K562 (cell line): ENCODE measurements around the gene GMNN. TPM values are rescaled to one million over a fixed set of nuclear protein-coding genes. Genes with fewer than 3 reads are reported as not detected.

Experiments
- ATAC-seq: fragments of 200-7000 bp; cut with Tn5 transposase; 3 replicates; pipeline ENCODE4 v1.9.1; 2020; ENCODE audit warnings: moderate library complexity
- BruUV-seq: library from RNA; stranded (reverse); fragments of 400-500 nt; replicated peaks from 2 replicates; lab custom pipeline; 2021; lab: Mats Ljungman, UMichigan
- CTCF ChIA-PET: fragments of 300-600 bp; formaldehyde crosslinking; extraction: SDS; loops from one replicate; lab custom pipeline; 2021; ENCODE audit warnings: low intra/inter-chr PET ratio; lab: Yijun Ruan, JAX
- POLR2A ChIA-PET: fragments of 300-600, 350-650 bp; sonication (Branson Sonifier 250); formaldehyde crosslinking; extraction: SDS; loops from one replicate; lab custom pipeline; 2021; ENCODE audit warnings: antibody characterized with exemption, inconsistent platforms; lab: Yijun Ruan, JAX
- DNase-seq, 4 experiments: peaks; one replicate each; pipeline versions ENCODE4 v3.0.0 to v3.0.0-alpha.2; 2011 to 2018; ENCODE audit warnings: low spot score in 3 of 4, mixed read lengths in 3 of 4; ENCODE audit errors: extremely low read depth in 1 of 4
- FAIRE-seq: peaks from 2 replicates; lab custom pipeline; 2011; peaks lifted over from hg19 to GRCh38; lab: Jason Lieb, UNC
- H2AFZ ChIP-seq: 2 replicates; pipeline ENCODE4 v1.6.0; 2011; ENCODE audit warnings: low read depth, low read length, control low read depth, inconsistent platforms
- H3K27ac ChIP-seq: fragments of 200-600 bp; 3 replicates; pipeline ENCODE4 v1.8.0; 2011; ENCODE audit warnings: low read depth, mild to moderate bottlenecking, control low read depth, inconsistent platforms, low read length, moderate library complexity, mixed read lengths; ENCODE audit errors: extremely low read depth
- H3K27me3 ChIP-seq, 2 experiments: fragments of 300-600 bp in 1 of 2; 2 replicates in 1 of 2; 3 replicates in 1 of 2; pipeline versions ENCODE4 v1.6.0 to v1.8.0; 2011; ENCODE audit warnings: inconsistent platforms in 2 of 2, low read length in 2 of 2, mild to moderate bottlenecking in 1 of 2, mixed read lengths in 1 of 2, moderate library complexity in 1 of 2; ENCODE audit not compliant: control insufficient read depth in 2 of 2, insufficient read depth in 2 of 2
- H3K36me3 ChIP-seq: fragments of 300-600 bp; 3 replicates; pipeline ENCODE4 v1.8.0; 2011; ENCODE audit warnings: mild to moderate bottlenecking, low read length, inconsistent platforms; ENCODE audit not compliant: control insufficient read depth, insufficient read depth
- H3K4me1 ChIP-seq, 2 experiments: fragments of 200-600 bp in 1 of 2; replicated peaks in 1 of 2; 2 replicates in 1 of 2; 3 replicates in 1 of 2; pipeline versions ENCODE4 v1.5.1 to v1.8.0; 2011; ENCODE audit warnings: inconsistent platforms in 2 of 2, low read length in 2 of 2, mild to moderate bottlenecking in 1 of 2, mixed read lengths in 1 of 2, moderate library complexity in 1 of 2; ENCODE audit not compliant: control insufficient read depth in 2 of 2, insufficient read depth in 2 of 2
- H3K4me2 ChIP-seq: 2 replicates; pipeline ENCODE4 v1.6.1; 2011; ENCODE audit warnings: low read length, control low read depth, inconsistent platforms, mixed read lengths; ENCODE audit not compliant: insufficient read depth
- H3K4me3 ChIP-seq: fragments of 200-600 bp; sonication (generic), shearing (Covaris generic); 2 replicates; pipeline ENCODE4 v1.5.1; 2016; ENCODE audit warnings: control low read depth, inconsistent platforms
- H3K79me2 ChIP-seq: fragments of 200-600 bp; 3 replicates; pipeline ENCODE4 v1.8.0; 2011; ENCODE audit warnings: low read length, inconsistent platforms; ENCODE audit not compliant: control insufficient read depth, insufficient read depth
- H3K9ac ChIP-seq, 2 experiments: 2 replicates each; pipeline versions ENCODE4 v1.6.0 to v1.6.1; 2011; ENCODE audit warnings: low read depth in 2 of 2, low read length in 2 of 2, control low read depth in 1 of 2, inconsistent platforms in 1 of 2, mild to moderate bottlenecking in 1 of 2, mixed read lengths in 1 of 2; ENCODE audit not compliant: insufficient read depth in 1 of 2
- H3K9me1 ChIP-seq: one replicate; pipeline ENCODE4 v1.6.0; 2011; ENCODE audit warnings: inconsistent platforms, mild to moderate bottlenecking, low read length, moderate library complexity; ENCODE audit not compliant: control insufficient read depth, insufficient read depth
- H3K9me3 ChIP-seq: replicated peaks from 2 replicates; pipeline ENCODE4 v1.5.1; 2011; ENCODE audit warnings: low read depth, low read length, inconsistent platforms; ENCODE audit not compliant: control insufficient read depth, insufficient read depth
- H4K20me1 ChIP-seq: replicated peaks from 2 replicates; pipeline ENCODE4 v1.6.1; 2011; ENCODE audit warnings: low read length, inconsistent platforms, mixed read lengths; ENCODE audit not compliant: control insufficient read depth, insufficient read depth
- BDP1 ChIP-seq: IDR thresholded peaks from 3 replicates; pipeline ENCODE4 v1.6.1; 2011; ENCODE audit not compliant: insufficient read length, insufficient read depth
- CBX2 ChIP-seq: fragments of 200-600 bp; sonication (generic); IDR thresholded peaks from one replicate; pipeline ENCODE4 v1.6.1; 2012; ENCODE audit warnings: mild to moderate bottlenecking, low read length, inconsistent platforms; ENCODE audit not compliant: insufficient read depth, poor library complexity, severe bottlenecking
- CSDE1 ChIP-seq, 2 experiments: fragments of 450-650 bp; IDR thresholded peaks; 2 replicates each; pipeline ENCODE4 v1.6.1; 2016; ENCODE audit warnings: mild to moderate bottlenecking in 1 of 2
- FOXA1 ChIP-seq: fragments of 450-650 bp; IDR thresholded peaks from 2 replicates; pipeline ENCODE4 v1.6.1; 2016; ENCODE audit warnings: mild to moderate bottlenecking, borderline replicate concordance
- MIER1 ChIP-seq: fragments of 450-650 bp; IDR thresholded peaks from 2 replicates; pipeline ENCODE4 v1.6.1; 2016; ENCODE audit warnings: antibody characterized with exemption, mild to moderate bottlenecking, low read depth
- POLR2H ChIP-seq: IDR thresholded peaks from 2 replicates; pipeline ENCODE4 v1.6.1; 2016; ENCODE audit warnings: missing genetic modification characterization, low read depth, mild to moderate bottlenecking, control low read depth, missing compliant biosample characterization, moderate library complexity
- RBM34 ChIP-seq: fragments of 200-400 bp; formaldehyde crosslinking; IDR thresholded peaks from 2 replicates; pipeline ENCODE4 v1.6.1; 2018; ENCODE audit warnings: low read length, borderline replicate concordance; ENCODE audit not compliant: insufficient read depth
- ZKSCAN8 ChIP-seq: fragments of 200-800 bp; sonication (Bioruptor generic); IDR thresholded peaks from 2 replicates; pipeline ENCODE4 v1.6.1; 2016; ENCODE audit warnings: missing genetic modification characterization, missing compliant biosample characterization
- ZNF212 ChIP-seq: fragments of 450-650 bp; formaldehyde crosslinking; IDR thresholded peaks from 2 replicates; pipeline ENCODE4 v1.4.0; 2020; ENCODE audit warnings: mild to moderate bottlenecking
- ZNF79 ChIP-seq: fragments of 250-450 bp; sonication (Bioruptor Pico); IDR thresholded peaks from 2 replicates; pipeline ENCODE4 v1.4.0; 2020; ENCODE audit warnings: low read depth, mild to moderate bottlenecking, moderate library complexity
- WGBS: fragments of 100-300 bp; shearing (Covaris generic); methylation state at CpG from one replicate; pipeline ENCODE4 v1.1.6; 2016; ENCODE audit warnings: low coverage, mixed read lengths; ENCODE audit not compliant: insufficient coverage; ENCODE audit errors: missing lambda C conversion rate; 5-methylcytosine and 5-hydroxymethylcytosine counted together
- in situ Hi-C: fragments of 300-500 bp; cut with MboI; formaldehyde crosslinking; loops from 4 replicates; pipeline ENCODE4 v1.15.0; 2018; ENCODE audit warnings: inconsistent platforms, mixed read lengths
- intact Hi-C: fragments of 100-400 bp; cut with micrococcal nuclease; formaldehyde crosslinking; loops from 2 replicates; pipeline ENCODE4 v1.14.2; 2022
- polyA plus RNA-seq, 8 experiments: library from polyadenylated mRNA; depleted of rRNA in 4 of 8; stranded (reverse) in 5 of 8; unstranded in 3 of 8; fragments of >200 nt; fragmentation: Nextera tagmentation in 2 of 8; fragmentation: Illumina TruSeq in 1 of 8; extraction: Ambion mirVana in 2 of 8; extraction: Trizol in 1 of 8; gene quantifications; 2 replicates each; pipeline versions ENCODE4 v1.2.1 to v1.2.3, GENCODE V29; 2011 to 2014; ENCODE audit warnings: inconsistent platforms in 1 of 8, missing spikeins in 1 of 8
- total RNA-seq, 7 experiments: library from RNA; depleted of rRNA in 6 of 7; stranded (reverse); fragments of >200 nt in 6 of 7; fragmentation: Illumina TruSeq in 2 of 7; extraction: Trizol in 2 of 7; gene quantifications; 2 replicates each; pipeline versions ENCODE4 v1.2.1 to v1.2.3, GENCODE V29; 2011 to 2021; ENCODE audit warnings: low replicate concordance in 1 of 7
- TF ChIP-seq, protein P1 (sequence below): conservative IDR thresholded peaks from 2 replicates; pipeline ENCODE4 v1.6.1; 2011; ENCODE audit warnings: low read depth, mild to moderate bottlenecking, low read length; ENCODE audit not compliant: control insufficient read depth
- TF ChIP-seq, protein P2 (sequence below): fragments of 450-650 bp; IDR thresholded peaks from 2 replicates; pipeline ENCODE4 v1.6.1; 2018; ENCODE audit not compliant: partially characterized antibody

The GMNN gene
- total and polyA plus RNA-seq, 9 of the 15 experiments (the other 6 are each of a cell fraction or from before 2014, with no cell fraction given), result 144 to 370 (median 210) TPM

DNA sequence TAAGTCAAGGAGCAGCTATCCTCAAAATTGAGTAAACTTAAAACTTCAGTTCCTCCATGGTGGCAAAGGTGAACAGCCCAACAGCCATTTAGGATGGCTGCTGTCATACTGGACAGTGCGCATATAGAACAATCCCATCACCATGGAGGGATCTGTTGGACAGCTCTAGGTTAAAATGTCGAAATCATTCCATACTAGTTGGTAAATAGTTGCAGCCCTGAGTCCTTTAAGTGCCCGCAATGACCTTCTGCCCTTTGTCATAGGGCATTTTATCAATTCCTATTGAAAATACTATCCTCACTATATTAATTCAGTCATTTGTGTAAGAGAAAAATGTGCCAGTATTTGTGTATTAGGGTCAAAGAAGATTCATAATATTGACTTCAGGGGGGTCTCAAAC is 32.8 kb downstream of the GMNN start:
- Histone ChIP-seq H3K27me3 (peaks cover 11 to 14% of the 10 kb centered on the region in 2 experiments; a peak in 4 of 5 replicates), H3K9me1 (no peaks in the 10 kb centered on the region), H3K36me3 (no peaks in the 10 kb centered on the region), H3K79me2 (no peaks in the 10 kb centered on the region), H3K4me2 (no peak overlapping the region), H3K4me1 (no peaks in the 10 kb centered on the region), H4K20me1 (no peaks in the 10 kb centered on the region), H2AFZ (no peak overlapping the region), H3K27ac (no peak overlapping the region), H3K9me3 (no peaks in the 10 kb centered on the region), H3K9ac (no peak overlapping the region), H3K4me3 (no peak overlapping the region)
- intact Hi-C loops, result no loop called here
- TF ChIP-seq ZNF79 (CRISPR knock-in tag) (no peak), ZNF212 (no peak), BDP1 (no peak), RBM34 (no peak), FOXA1 (no peak), CBX2 (no peak), POLR2H (tag) (no peak), CSDE1 (IDR thresholded peaks at IDR 0.05) (no peak), ZKSCAN8 (CRISPR knock-in tag) (no peak), MIER1 (no peak)
- TF ChIP-seq, protein P1, sequence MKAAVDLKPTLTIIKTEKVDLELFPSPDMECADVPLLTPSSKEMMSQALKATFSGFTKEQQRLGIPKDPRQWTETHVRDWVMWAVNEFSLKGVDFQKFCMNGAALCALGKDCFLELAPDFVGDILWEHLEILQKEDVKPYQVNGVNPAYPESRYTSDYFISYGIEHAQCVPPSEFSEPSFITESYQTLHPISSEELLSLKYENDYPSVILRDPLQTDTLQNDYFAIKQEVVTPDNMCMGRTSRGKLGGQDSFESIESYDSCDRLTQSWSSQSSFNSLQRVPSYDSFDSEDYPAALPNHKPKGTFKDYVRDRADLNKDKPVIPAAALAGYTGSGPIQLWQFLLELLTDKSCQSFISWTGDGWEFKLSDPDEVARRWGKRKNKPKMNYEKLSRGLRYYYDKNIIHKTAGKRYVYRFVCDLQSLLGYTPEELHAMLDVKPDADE, result no peak
- TF ChIP-seq, protein P2, sequence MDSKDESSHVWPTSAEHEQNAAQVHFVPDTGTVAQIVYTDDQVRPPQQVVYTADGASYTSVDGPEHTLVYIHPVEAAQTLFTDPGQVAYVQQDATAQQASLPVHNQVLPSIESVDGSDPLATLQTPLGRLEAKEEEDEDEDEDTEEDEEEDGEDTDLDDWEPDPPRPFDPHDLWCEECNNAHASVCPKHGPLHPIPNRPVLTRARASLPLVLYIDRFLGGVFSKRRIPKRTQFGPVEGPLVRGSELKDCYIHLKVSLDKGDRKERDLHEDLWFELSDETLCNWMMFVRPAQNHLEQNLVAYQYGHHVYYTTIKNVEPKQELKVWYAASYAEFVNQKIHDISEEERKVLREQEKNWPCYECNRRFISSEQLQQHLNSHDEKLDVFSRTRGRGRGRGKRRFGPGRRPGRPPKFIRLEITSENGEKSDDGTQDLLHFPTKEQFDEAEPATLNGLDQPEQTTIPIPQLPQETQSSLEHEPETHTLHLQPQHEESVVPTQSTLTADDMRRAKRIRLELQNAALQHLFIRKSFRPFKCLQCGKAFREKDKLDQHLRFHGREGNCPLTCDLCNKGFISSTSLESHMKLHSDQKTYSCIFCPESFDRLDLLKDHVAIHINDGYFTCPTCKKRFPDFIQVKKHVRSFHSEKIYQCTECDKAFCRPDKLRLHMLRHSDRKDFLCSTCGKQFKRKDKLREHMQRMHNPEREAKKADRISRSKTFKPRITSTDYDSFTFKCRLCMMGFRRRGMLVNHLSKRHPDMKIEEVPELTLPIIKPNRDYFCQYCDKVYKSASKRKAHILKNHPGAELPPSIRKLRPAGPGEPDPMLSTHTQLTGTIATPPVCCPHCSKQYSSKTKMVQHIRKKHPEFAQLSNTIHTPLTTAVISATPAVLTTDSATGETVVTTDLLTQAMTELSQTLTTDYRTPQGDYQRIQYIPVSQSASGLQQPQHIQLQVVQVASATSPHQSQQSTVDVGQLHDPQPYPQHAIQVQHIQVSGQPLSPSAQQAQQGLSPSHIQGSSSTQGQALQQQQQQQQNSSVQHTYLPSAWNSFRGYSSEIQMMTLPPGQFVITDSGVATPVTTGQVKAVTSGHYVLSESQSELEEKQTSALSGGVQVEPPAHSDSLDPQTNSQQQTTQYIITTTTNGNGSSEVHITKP, result no peak
- no TSS peak for BruUV-seq
- CTCF ChIA-PET, result no interaction called here
- POLR2A ChIA-PET, result interaction anchor here (1.6 to 2.6 kb wide), 2 partner anchors 11 to 17 kb away, joined by 3 to 9 read pairs; no protein-coding TSS in a partner anchor
- in situ Hi-C loops, result no loop called here
- FAIRE-seq (no peak), DNase-seq (no peak), ATAC-seq (no peak)
- WGBS, result 10% methylated on average over 3 of the region's 3 CpGs
